HepG2 (cell line): ENCODE results near the gene LIM2. TPM values are rescaled to one million over a fixed set of nuclear protein-coding genes. Genes with fewer than 3 reads are reported as not detected.

Experiments
- CBX1 ChIP-seq: IDR thresholded peaks from one replicate; pipeline ENCODE4 v1.6.1; 2016; ENCODE audit warnings: antibody characterized with exemption, low read depth
- CEBPG ChIP-seq: IDR thresholded peaks from 2 replicates; pipeline ENCODE4 v1.6.1; 2016
- ELF3 ChIP-seq: IDR thresholded peaks from 2 replicates; pipeline ENCODE4 v1.6.1; 2016; ENCODE audit warnings: missing genetic modification reagents, missing compliant biosample characterization
- FOXO4 ChIP-seq: sonication (generic); formaldehyde crosslinking; conservative IDR thresholded peaks from 2 replicates; pipeline ENCODE4 v1.8.1; 2023; ENCODE audit warnings: missing genetic modification reagents
- IKZF5 ChIP-seq: IDR thresholded peaks from 2 replicates; pipeline ENCODE4 v1.6.1; 2018; ENCODE audit warnings: missing genetic modification reagents, mild to moderate bottlenecking, missing compliant biosample characterization
- NKX3-1 ChIP-seq: sonication (generic); formaldehyde crosslinking; IDR thresholded peaks from 2 replicates; pipeline ENCODE4 v1.5.0; 2020; ENCODE audit warnings: missing genetic modification reagents
- NONO ChIP-seq, 2 experiments: fragments of 450-650 bp in 1 of 2; sonication (generic) in 1 of 2; formaldehyde crosslinking in 1 of 2; IDR thresholded peaks in 1 of 2; conservative IDR thresholded peaks in 1 of 2; 2 replicates each; pipeline versions ENCODE4 v1.6.1 to v1.8.0; 2017 to 2022; ENCODE audit warnings: mild to moderate bottlenecking in 1 of 2, missing genetic modification reagents in 1 of 2, moderate library complexity in 1 of 2
- RBM22 ChIP-seq: fragments of 200-400 bp; formaldehyde crosslinking; optimal IDR thresholded peaks from 2 replicates; pipeline ENCODE3; 2017; ENCODE audit warnings: mild to moderate bottlenecking, low read length, moderate library complexity
- RELA ChIP-seq: sonication (generic); formaldehyde crosslinking; IDR thresholded peaks from 2 replicates; pipeline ENCODE4 v1.4.0; 2020; ENCODE audit warnings: missing genetic modification reagents
- SOX13 ChIP-seq, 3 experiments: fragments of 450-650 bp in 1 of 3; sonication (generic) in 1 of 3; formaldehyde crosslinking in 1 of 3; IDR thresholded peaks in 2 of 3; conservative IDR thresholded peaks in 1 of 3; 2 replicates each; pipeline versions ENCODE4 v1.5.0 to v1.6.1; 2016 to 2020; ENCODE audit warnings: antibody characterized with exemption in 1 of 3, mild to moderate bottlenecking in 1 of 3, missing compliant biosample characterization in 1 of 3, missing genetic modification reagents in 1 of 3, moderate library complexity in 1 of 3
- TFAP4 ChIP-seq: sonication (generic); IDR thresholded peaks from 2 replicates; pipeline ENCODE4 v1.6.1; 2016; ENCODE audit warnings: low read depth, borderline replicate concordance
- ZFY ChIP-seq: sonication (generic); formaldehyde crosslinking; IDR thresholded peaks from 2 replicates; pipeline ENCODE4 v1.4.0; 2020; ENCODE audit warnings: missing genetic modification reagents
- ZNF160 ChIP-seq: sonication (generic); formaldehyde crosslinking; IDR thresholded peaks from 2 replicates; pipeline ENCODE4 v1.8.0; 2022; ENCODE audit warnings: mild to moderate bottlenecking, inconsistent platforms, missing genetic modification reagents
- ZNF17 ChIP-seq: sonication (generic); formaldehyde crosslinking; IDR thresholded peaks from 2 replicates; pipeline ENCODE4 v1.5.0; 2020; ENCODE audit warnings: mild to moderate bottlenecking, missing genetic modification reagents
- ZNF280B ChIP-seq: sonication (generic); formaldehyde crosslinking; IDR thresholded peaks from 2 replicates; pipeline ENCODE4 v1.5.0; 2020; ENCODE audit warnings: missing genetic modification reagents, mild to moderate bottlenecking, borderline replicate concordance
- ZNF33B ChIP-seq: sonication (generic); formaldehyde crosslinking; IDR thresholded peaks from 2 replicates; pipeline ENCODE4 v1.5.1; 2020; ENCODE audit warnings: mild to moderate bottlenecking, missing genetic modification reagents
- ZNF362 ChIP-seq: sonication (generic); formaldehyde crosslinking; IDR thresholded peaks from 2 replicates; pipeline ENCODE4 v1.4.0; 2020; ENCODE audit warnings: missing genetic modification reagents, mild to moderate bottlenecking, borderline replicate concordance
- ZNF446 ChIP-seq: sonication (generic); formaldehyde crosslinking; IDR thresholded peaks from 2 replicates; pipeline ENCODE4 v1.5.0; 2020; ENCODE audit warnings: mild to moderate bottlenecking, missing genetic modification reagents
- ZNF572 ChIP-seq: sonication (generic); formaldehyde crosslinking; IDR thresholded peaks from 2 replicates; pipeline ENCODE4 v1.5.1; 2020; ENCODE audit warnings: mild to moderate bottlenecking, missing genetic modification reagents
- ZNF605 ChIP-seq: sonication (generic); formaldehyde crosslinking; IDR thresholded peaks from 2 replicates; pipeline ENCODE4 v1.8.0; 2022; ENCODE audit warnings: mild to moderate bottlenecking, missing genetic modification reagents
- ZNF766 ChIP-seq: sonication (generic); formaldehyde crosslinking; IDR thresholded peaks from 2 replicates; pipeline ENCODE4 v1.5.0; 2020; ENCODE audit warnings: missing genetic modification reagents, borderline replicate concordance
- ZNF782 ChIP-seq: sonication (generic); formaldehyde crosslinking; IDR thresholded peaks from 2 replicates; pipeline ENCODE4 v1.4.0; 2020; ENCODE audit warnings: missing genetic modification reagents, mild to moderate bottlenecking, borderline replicate concordance
- polyA plus RNA-seq, 8 experiments: library from polyadenylated mRNA; depleted of rRNA in 3 of 8; stranded (reverse) in 7 of 8; unstranded in 1 of 8; fragments of >200 nt; fragmentation: Illumina TruSeq in 4 of 8; extraction: Trizol in 4 of 8; gene quantifications; 2 replicates each; pipeline versions ENCODE4 v1.2.1 to v1.2.3, GENCODE V29; 2011 to 2016; ENCODE audit warnings: low read depth in 4 of 8, missing spikeins in 1 of 8, mixed read lengths in 1 of 8; ENCODE audit not compliant: insufficient read depth in 1 of 8
- total RNA-seq, 5 experiments: library from RNA; depleted of rRNA; stranded (reverse); fragments of >200 nt; fragmentation: Illumina TruSeq; extraction: Trizol; gene quantifications; 2 replicates each; pipeline ENCODE4 v1.2.3, GENCODE V29; 2016; ENCODE audit warnings: low read depth in 1 of 5

Gene LIM2
- total and polyA plus RNA-seq, 2 of the 13 experiments (the other 11 are each of a cell fraction or from before 2014, with no cell fraction given): 1.3 TPM; not detected in 1

GRCh38 chr19:51364200-51365106 is 23.3 kb downstream of the LIM2 start (continued):
- no peak for TF ChIP-seq ZNF766
- TF ChIP-seq ZFY (CRISPR knock-in tag): peak; percentile 33; the same call in 1 of the 2 replicates
- TF ChIP-seq ZNF446 (CRISPR knock-in tag): no peak
- peak; percentile 81 for TF ChIP-seq RBM22
- TF ChIP-seq RELA (CRISPR knock-in tag): 0 out of 2 replicates have a peak, but pooled peaks have one; percentile 19
- TF ChIP-seq CBX1: no peak
- TF ChIP-seq ZNF362 (CRISPR knock-in tag): 0 out of 2 replicates have a peak, but pooled peaks have one; percentile 8
- TF ChIP-seq ZNF782 (CRISPR knock-in tag): peak; percentile 44; the same call in 1 of the 2 replicates
- TF ChIP-seq ZNF572 (CRISPR knock-in tag): no peak
- TF ChIP-seq NKX3-1 (CRISPR knock-in tag): no peak
- TF ChIP-seq FOXO4 (CRISPR knock-in tag): no peak
- TF ChIP-seq TFAP4: no peak; the same call in 1 of the 2 replicates
- TF ChIP-seq ZNF605 (CRISPR knock-in tag): peak; percentile 67; the same call in 1 of the 2 replicates
- peak; percentile 60; the same call in 1 of the 2 replicates for TF ChIP-seq ZNF33B
- TF ChIP-seq ELF3 (CRISPR knock-in tag): peak; percentile 39; the same call in 1 of the 2 replicates
- no peak for TF ChIP-seq IKZF5 (CRISPR knock-in tag)
- no peak for TF ChIP-seq ZNF17 (CRISPR knock-in tag)
- no peak; the same call in 1 of the 2 replicates for TF ChIP-seq SOX13 (IDR thresholded peaks at IDR 0.05)
- TF ChIP-seq SOX13 (CRISPR knock-in tag; conservative IDR thresholded peaks at IDR 0.05 in 1 of 2, IDR thresholded peaks at IDR 0.05 in 1 of 2): peak in 1 of 2 experiments; percentile 69; a peak in 3 of 4 replicates
- TF ChIP-seq NONO (IDR thresholded peaks at IDR 0.05): no peak
- TF ChIP-seq NONO (CRISPR knock-in tag; conservative IDR thresholded peaks at IDR 0.05): 0 out of 2 replicates have a peak, but pooled peaks have one; percentile 10
- 0 out of 2 replicates have a peak, but pooled peaks have one; percentile 31 for TF ChIP-seq CEBPG (CRISPR knock-in tag)
- TF ChIP-seq ZNF160 (CRISPR knock-in tag): no peak
- 0 out of 2 replicates have a peak, but pooled peaks have one; percentile 18 for TF ChIP-seq ZNF280B (CRISPR knock-in tag)
